ENCODE data around the gene SPRY1.
A peak's percentile ranks its signal among the peaks of the same experiment; 100 is the strongest.

Gene SPRY1

DNA sequence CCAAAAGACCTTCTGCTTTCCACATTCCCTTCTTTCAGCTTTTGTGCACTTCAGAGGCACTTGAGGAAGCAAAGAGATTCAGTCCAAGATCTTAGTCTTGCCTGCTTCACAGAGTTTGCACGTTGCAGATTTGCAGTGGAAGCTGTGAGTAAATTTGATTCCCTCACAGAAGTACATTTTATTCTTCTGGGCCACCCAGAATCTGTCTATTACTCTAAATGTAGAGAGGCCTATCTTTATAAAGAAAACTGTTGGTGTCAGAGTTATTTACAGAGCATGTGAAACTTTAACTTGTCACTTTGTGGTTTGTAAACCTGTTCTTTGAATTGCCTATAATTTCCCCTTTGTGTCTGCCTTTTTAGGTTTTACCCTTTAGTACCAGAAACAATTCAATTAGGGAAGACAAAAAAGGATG lies 15.5 kb downstream of the SPRY1 start:
- TF ChIP-seq, protein P1, sequence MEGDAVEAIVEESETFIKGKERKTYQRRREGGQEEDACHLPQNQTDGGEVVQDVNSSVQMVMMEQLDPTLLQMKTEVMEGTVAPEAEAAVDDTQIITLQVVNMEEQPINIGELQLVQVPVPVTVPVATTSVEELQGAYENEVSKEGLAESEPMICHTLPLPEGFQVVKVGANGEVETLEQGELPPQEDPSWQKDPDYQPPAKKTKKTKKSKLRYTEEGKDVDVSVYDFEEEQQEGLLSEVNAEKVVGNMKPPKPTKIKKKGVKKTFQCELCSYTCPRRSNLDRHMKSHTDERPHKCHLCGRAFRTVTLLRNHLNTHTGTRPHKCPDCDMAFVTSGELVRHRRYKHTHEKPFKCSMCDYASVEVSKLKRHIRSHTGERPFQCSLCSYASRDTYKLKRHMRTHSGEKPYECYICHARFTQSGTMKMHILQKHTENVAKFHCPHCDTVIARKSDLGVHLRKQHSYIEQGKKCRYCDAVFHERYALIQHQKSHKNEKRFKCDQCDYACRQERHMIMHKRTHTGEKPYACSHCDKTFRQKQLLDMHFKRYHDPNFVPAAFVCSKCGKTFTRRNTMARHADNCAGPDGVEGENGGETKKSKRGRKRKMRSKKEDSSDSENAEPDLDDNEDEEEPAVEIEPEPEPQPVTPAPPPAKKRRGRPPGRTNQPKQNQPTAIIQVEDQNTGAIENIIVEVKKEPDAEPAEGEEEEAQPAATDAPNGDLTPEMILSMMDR (conservative IDR thresholded peaks at IDR 0.05) = no peak
- no peak overlapping the region for H3K27ac ChIP-seq

DNA sequence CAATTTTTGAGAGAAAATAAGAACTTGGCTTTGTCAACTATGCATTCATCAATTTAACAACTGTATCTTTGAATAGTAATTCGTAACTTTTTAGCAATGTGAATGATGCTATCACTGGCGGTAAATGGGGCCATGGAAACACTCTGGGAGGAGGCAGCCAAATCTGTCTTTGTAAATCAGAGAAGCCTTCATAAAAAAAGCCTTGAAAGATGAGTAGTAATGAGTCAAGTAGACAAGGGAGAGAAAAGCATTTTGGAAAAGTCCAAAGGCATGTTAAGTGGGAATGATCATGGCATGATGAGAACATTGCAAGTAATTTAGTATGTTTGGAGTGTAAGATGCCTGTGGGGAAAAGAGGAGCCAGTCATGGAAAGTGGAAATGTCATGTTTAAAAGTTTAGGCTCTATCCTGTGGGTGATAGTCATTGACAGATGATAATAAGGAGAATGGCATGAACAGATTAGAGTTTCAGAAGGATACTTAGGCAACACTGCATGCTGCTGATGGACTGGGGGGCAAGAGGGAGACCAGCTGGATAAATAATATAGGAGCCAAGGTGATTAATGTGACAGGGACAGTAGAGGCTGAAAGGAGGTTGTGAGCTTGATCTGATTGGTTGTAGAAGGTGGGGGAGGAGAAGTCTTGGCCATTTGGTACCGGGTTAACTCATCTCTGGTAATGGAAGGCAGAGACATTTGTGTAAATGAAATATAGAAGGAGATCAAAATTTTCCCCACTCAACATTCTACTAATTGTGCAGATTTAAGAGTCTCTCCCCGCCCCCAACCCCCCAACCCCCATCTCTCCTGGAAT lies 16.3 kb downstream of the SPRY1 start:
- no peak overlapping the region for H3K27ac ChIP-seq
- TF ChIP-seq, protein P1 (conservative IDR thresholded peaks at IDR 0.05) = no peak

DNA sequence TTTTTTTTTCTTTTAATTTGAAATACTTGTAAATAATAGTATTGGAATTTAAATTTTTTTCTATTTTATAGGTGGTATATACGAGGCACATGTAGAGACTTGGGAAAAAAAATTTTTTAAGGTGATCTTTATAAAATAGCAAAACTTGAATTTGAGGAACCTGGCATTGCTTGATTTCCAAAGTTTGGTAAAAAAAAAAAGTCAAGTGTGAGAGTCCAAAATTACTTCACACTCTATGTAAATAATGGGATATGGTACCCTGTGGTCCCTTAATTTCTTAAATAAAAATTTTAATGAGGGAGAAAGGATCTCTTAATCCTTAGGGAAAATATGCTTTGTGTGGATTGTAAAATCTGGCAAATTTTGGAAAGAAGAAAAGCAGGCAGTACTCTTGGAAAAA lies 19.0 kb downstream of the SPRY1 start:
- TF ChIP-seq, protein P1 (conservative IDR thresholded peaks at IDR 0.05) = no peak
- no peak overlapping the region for H3K27ac ChIP-seq

DNA sequence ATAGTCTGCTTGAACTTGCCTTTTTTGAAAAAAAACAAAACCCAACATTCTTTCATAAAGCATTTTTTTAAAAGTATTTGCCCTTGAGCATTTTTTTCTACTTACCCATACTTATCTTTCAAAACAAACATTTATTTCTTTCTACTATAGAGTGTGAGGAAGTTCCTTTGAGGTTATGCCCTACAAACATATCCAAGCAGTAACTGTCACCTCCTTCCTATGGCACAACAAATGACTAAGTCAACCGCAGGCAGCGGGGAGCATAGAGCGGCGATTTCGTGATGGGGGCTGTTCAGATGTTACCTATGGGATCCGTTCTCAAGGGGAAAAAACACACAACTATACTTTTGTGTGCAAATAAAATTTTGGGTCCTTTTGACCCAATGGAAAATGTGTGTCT lies 19.4 kb downstream of the SPRY1 start:
- no peak overlapping the region for H3K27ac ChIP-seq
- TF ChIP-seq, protein P1 (conservative IDR thresholded peaks at IDR 0.05) = no peak

DNA sequence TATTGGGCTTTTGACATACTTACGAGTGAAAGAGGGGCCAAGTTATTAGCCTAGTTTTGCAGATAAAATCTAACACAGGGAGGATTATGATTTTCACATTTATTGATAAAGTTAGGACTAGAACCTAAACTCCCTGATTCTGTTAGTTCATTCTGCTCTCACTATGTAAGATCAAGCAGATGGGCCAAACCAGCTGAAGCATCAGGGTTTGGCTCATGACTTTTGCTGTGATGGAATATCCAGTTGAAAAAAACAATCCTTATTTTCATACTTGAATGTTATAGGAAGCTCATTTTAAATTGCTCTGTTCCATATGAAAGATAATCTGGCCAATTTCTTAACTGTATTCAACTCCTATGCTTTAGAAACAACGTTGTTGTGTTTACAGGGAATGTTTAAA lies 21.2 kb downstream of the SPRY1 start:
- TF ChIP-seq, protein P1 (conservative IDR thresholded peaks at IDR 0.05) = no peak
- peak overlapping the region; percentile 42; the same call in 1 of the 2 replicates for H3K27ac ChIP-seq

DNA sequence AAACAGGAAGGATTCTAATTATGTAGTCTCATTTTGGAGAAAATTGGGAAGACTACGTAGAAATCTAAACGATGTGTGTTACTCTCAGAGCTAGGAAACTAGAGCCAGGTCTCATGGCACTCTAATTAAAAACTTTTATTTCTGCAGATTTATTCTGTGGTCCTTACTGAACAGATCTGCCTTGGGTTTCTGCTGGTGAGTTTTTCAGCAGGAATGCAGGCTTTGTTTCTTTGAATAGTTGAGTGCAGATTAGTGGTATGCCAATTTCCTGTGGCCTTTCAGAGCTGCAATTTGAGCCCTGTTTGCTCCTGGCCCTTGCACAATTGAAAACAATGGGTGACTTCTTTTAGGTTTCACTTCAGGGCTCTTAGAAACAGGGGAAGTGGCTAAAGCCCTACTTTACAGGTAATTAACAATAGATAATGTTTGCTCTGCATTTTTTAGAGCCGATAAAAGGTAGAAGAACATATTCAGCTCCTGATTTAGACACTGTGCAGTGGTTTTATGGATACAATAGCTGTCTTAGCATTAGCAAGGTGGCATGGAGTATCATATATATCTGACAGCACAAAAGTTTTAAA lies 21.8 kb downstream of the SPRY1 start:
- TF ChIP-seq, protein P1 (conservative IDR thresholded peaks at IDR 0.05) = no peak
- H3K27ac ChIP-seq = peak overlapping the region; percentile 42

DNA sequence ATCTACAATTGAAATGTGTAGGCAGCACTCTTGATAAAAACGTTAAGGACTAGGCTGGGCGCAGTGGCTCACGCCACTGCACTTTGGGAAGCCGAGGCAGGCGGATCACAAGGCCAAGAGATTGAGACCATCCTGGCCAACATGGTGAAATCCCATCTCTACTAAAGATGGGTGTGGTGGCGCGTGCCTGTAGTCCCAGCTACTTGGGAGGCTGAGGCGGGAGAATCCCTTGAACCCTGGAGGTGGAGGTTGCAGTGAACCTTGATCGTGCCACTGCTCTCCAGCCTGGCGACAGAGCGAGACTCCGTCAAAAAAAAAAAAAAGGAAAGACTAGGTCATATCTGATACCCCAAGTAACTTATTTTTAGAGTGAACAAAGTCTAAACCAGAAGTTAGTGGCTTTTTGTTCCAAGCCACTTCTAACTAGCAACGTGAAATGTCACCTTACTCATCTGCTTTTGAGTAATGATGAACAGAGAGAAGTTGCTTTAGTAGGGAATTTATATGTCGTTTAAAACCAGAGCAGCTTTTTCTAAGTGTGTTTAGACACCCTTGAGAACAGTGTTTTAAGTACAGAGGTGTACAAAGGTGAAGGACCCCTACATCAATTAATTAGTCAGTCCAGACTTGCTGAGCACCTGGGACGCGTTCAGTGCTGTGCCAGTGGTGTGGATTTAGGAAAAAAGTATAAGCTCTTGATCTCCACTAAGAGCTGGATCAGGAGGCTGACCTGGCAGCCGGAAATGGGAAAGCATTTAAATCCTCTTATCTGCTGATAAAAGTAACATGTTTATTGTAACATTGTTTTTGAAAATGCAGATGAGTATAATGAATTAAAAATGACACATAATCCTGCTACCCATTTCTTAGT lies 23.5 kb downstream of the SPRY1 start:
- TF ChIP-seq, protein P1 (conservative IDR thresholded peaks at IDR 0.05) = no peak
- no peak overlapping the region for H3K27ac ChIP-seq
